Measurements from ENCODE around the gene DLGAP4. TPM values are rescaled to one million over a fixed set of nuclear protein-coding genes. Genes with fewer than 3 reads are reported as not detected.

The DLGAP4 gene
- polyA plus RNA-seq, 1 donor (not counting 4 experiments of a cell fraction or from before 2014, with no cell fraction given): 9.6 TPM

GRCh38 chr20:36364506-36364905 lies 58.4 kb downstream of the DLGAP4 start:
- Histone ChIP-seq H4K20me1 (ENCODE audit: control insufficient read depth, extremely low read depth, insufficient read depth, low read length) (peaks cover 2% of the 10 kb centered on the region), H3K4me1 (ENCODE audit: control insufficient read depth, extremely low read depth, insufficient read depth, low read length) (no peaks in the 10 kb centered on the region), H3K27ac (ENCODE audit: control insufficient read depth, insufficient read depth, low read length) (no peak overlapping the region), H2AFZ (ENCODE audit: control insufficient read depth, low read length) (no peak overlapping the region), H3K27me3 (ENCODE audit: control insufficient read depth, extremely low read depth, insufficient read depth, low read length) (no peaks in the 10 kb centered on the region), H3K4me2 (ENCODE audit: control insufficient read depth, extremely low read depth, insufficient read depth, low read depth, low read length) (no peak overlapping the region), H3K36me3 (ENCODE audit: control insufficient read depth in 2 of 2, extremely low read depth in 1 of 2, insufficient read depth in 2 of 2, low read length in 2 of 2) (no peaks in the 10 kb centered on the region), H3K9me3 (ENCODE audit: control insufficient read depth, low read depth, low read length) (no peaks in the 10 kb centered on the region), H3K4me3 (ENCODE audit: control insufficient read depth in 2 of 3, extremely low read depth in 1 of 3, insufficient read depth in 2 of 3, low read depth in 1 of 3, low read length in 3 of 3) (no peak overlapping the region), H3K79me2 (ENCODE audit: control insufficient read depth, insufficient read depth, low read length) (no peaks in the 10 kb centered on the region), H3K9me1 (ENCODE audit: control insufficient read depth, extremely low read depth, insufficient read depth, low read length) (no peaks in the 10 kb centered on the region), H3K9ac (ENCODE audit: control insufficient read depth, extremely low read depth, insufficient read depth, low read length) (no peak overlapping the region)
- dilution Hi-C loops (cut with MboI; ENCODE audit: extremely low pct_ligation_motif_present, low sequenced_read_pairs): no loop called here
- FAIRE-seq (no peak), DNase-seq (ENCODE audit: low read depth, low spot score) (no peak)
- TF ChIP-seq CTCF (optimal IDR thresholded peaks at IDR 0.05 in 1 of 3, IDR thresholded peaks at IDR 0.05 in 1 of 3, conservative IDR thresholded peaks at IDR 0.05 in 1 of 3; ENCODE audit: extremely low read depth in 1 of 3, insufficient read depth in 2 of 3, low read length in 3 of 3) (no peak), EZH2 (IDR thresholded peaks at IDR 0.05; ENCODE audit: low read length) (no peak)

GRCh38 chr20:36366623-36367369 lies 60.7 kb downstream of the DLGAP4 start:
- Histone ChIP-seq H3K36me3 (ENCODE audit: control insufficient read depth in 2 of 2, extremely low read depth in 1 of 2, insufficient read depth in 2 of 2, low read length in 2 of 2) (no peaks in the 10 kb centered on the region), H4K20me1 (ENCODE audit: control insufficient read depth, extremely low read depth, insufficient read depth, low read length) (peaks cover 2% of the 10 kb centered on the region), H3K27me3 (ENCODE audit: control insufficient read depth, extremely low read depth, insufficient read depth, low read length) (no peaks in the 10 kb centered on the region), H3K27ac (ENCODE audit: control insufficient read depth, insufficient read depth, low read length) (no peak overlapping the region), H2AFZ (ENCODE audit: control insufficient read depth, low read length) (no peak overlapping the region), H3K4me1 (ENCODE audit: control insufficient read depth, extremely low read depth, insufficient read depth, low read length) (no peaks in the 10 kb centered on the region), H3K4me3 (ENCODE audit: control insufficient read depth in 2 of 3, extremely low read depth in 1 of 3, insufficient read depth in 2 of 3, low read depth in 1 of 3, low read length in 3 of 3) (no peak overlapping the region), H3K9me1 (ENCODE audit: control insufficient read depth, extremely low read depth, insufficient read depth, low read length) (no peaks in the 10 kb centered on the region), H3K9ac (ENCODE audit: control insufficient read depth, extremely low read depth, insufficient read depth, low read length) (no peak overlapping the region), H3K79me2 (ENCODE audit: control insufficient read depth, insufficient read depth, low read length) (no peaks in the 10 kb centered on the region), H3K9me3 (ENCODE audit: control insufficient read depth, low read depth, low read length) (no peaks in the 10 kb centered on the region), H3K4me2 (ENCODE audit: control insufficient read depth, extremely low read depth, insufficient read depth, low read depth, low read length) (no peak overlapping the region)
- dilution Hi-C loops (cut with MboI; ENCODE audit: extremely low pct_ligation_motif_present, low sequenced_read_pairs): no loop called here
- TF ChIP-seq EZH2 (IDR thresholded peaks at IDR 0.05; ENCODE audit: low read length): no peak
- FAIRE-seq (no peak), DNase-seq (ENCODE audit: low read depth, low spot score) (no peak)

- no peak overlapping the region for H3K9ac ChIP-seq (ENCODE audit: control insufficient read depth, extremely low read depth, insufficient read depth, low read length)
- no peaks in the 10 kb centered on the region for H3K4me1 ChIP-seq (ENCODE audit: control insufficient read depth, extremely low read depth, insufficient read depth, low read length)
- peaks cover 2% of the 10 kb centered on the region for H4K20me1 ChIP-seq (ENCODE audit: control insufficient read depth, extremely low read depth, insufficient read depth, low read length)
- no peak for DNase-seq (ENCODE audit: low read depth, low spot score)
- no peak overlapping the region for H3K27ac ChIP-seq (ENCODE audit: control insufficient read depth, insufficient read depth, low read length)
- no peak overlapping the region for H3K4me2 ChIP-seq (ENCODE audit: control insufficient read depth, extremely low read depth, insufficient read depth, low read depth, low read length)
- dilution Hi-C loops (cut with MboI; ENCODE audit: extremely low pct_ligation_motif_present, low sequenced_read_pairs): no loop called here
- TF ChIP-seq CTCF (optimal IDR thresholded peaks at IDR 0.05 in 1 of 3, IDR thresholded peaks at IDR 0.05 in 1 of 3, conservative IDR thresholded peaks at IDR 0.05 in 1 of 3; ENCODE audit: extremely low read depth in 1 of 3, insufficient read depth in 2 of 3, low read length in 3 of 3) (no peak), EZH2 (IDR thresholded peaks at IDR 0.05; ENCODE audit: low read length) (no peak)
- no peaks in the 10 kb centered on the region for H3K9me1 ChIP-seq (ENCODE audit: control insufficient read depth, extremely low read depth, insufficient read depth, low read length)
- H3K79me2 ChIP-seq (ENCODE audit: control insufficient read depth, insufficient read depth, low read length): no peaks in the 10 kb centered on the region
- H3K9me3 ChIP-seq (ENCODE audit: control insufficient read depth, low read depth, low read length): no peaks in the 10 kb centered on the region
- H3K27me3 ChIP-seq (ENCODE audit: control insufficient read depth, extremely low read depth, insufficient read depth, low read length): no peaks in the 10 kb centered on the region
- no peak overlapping the region for H2AFZ ChIP-seq (ENCODE audit: control insufficient read depth, low read length)
- FAIRE-seq: no peak
- H3K36me3 ChIP-seq (ENCODE audit: control insufficient read depth in 2 of 2, extremely low read depth in 1 of 2, insufficient read depth in 2 of 2, low read length in 2 of 2): no peaks in the 10 kb centered on the region
- H3K4me3 ChIP-seq (ENCODE audit: control insufficient read depth in 2 of 3, extremely low read depth in 1 of 3, insufficient read depth in 2 of 3, low read depth in 1 of 3, low read length in 3 of 3): no peak overlapping the region
These were observed 61.2 kb downstream of the DLGAP4 start for GRCh38 chr20:36367370-36367745.
